ENCODE data around the gene TSHZ2.

Gene TSHZ2

GRCh38 chr20:53027089-53027488, 54.9 kb downstream of the TSHZ2 start:
- TF ChIP-seq CTCF (IDR thresholded peaks at IDR 0.05; ENCODE audit: low read depth, low read length) (no peak), EZH2phosphoT487 (IDR thresholded peaks at IDR 0.05; ENCODE audit: low read depth) (no peak)
- Histone ChIP-seq H3K36me3 (replicated peaks; ENCODE audit: low read depth, low read length) (no peaks in the 10 kb centered on the region), H3K27me3 (ENCODE audit: low read depth, low read length) (no peaks in the 10 kb centered on the region)

GRCh38 chr20:53028337-53029007, 56.3 kb downstream of the TSHZ2 start:
- Histone ChIP-seq H3K9me3 (ENCODE audit: insufficient read depth, low read length) (no peaks in the 10 kb centered on the region), H3K4me1 (ENCODE audit: low read length) (no peaks in the 10 kb centered on the region), H3K27ac (ENCODE audit: low read length) (no peak overlapping the region), H3K79me2 (ENCODE audit: low read length) (no peaks in the 10 kb centered on the region), H3K9ac (ENCODE audit: low read length) (no peak overlapping the region), H3K36me3 (replicated peaks; ENCODE audit: low read depth, low read length) (no peaks in the 10 kb centered on the region), H3K4me2 (ENCODE audit: low read length) (no peak overlapping the region), H3K27me3 (ENCODE audit: low read depth, low read length) (no peaks in the 10 kb centered on the region), H2AFZ (ENCODE audit: low read depth, low read length) (no peak overlapping the region), H3K4me3 (ENCODE audit: low read length) (no peak overlapping the region), H4K20me1 (ENCODE audit: insufficient read depth, low read length) (no peaks in the 10 kb centered on the region)
- no peak for TF ChIP-seq CTCF (IDR thresholded peaks at IDR 0.05; ENCODE audit: low read depth, low read length)

More at GRCh38 chr20:53027089-53027488, 54.9 kb downstream of the TSHZ2 start:
- Histone ChIP-seq H3K9ac (ENCODE audit: low read length) (no peak overlapping the region), H3K4me3 (ENCODE audit: low read length) (no peak overlapping the region), H3K4me2 (ENCODE audit: low read length) (no peak overlapping the region), H4K20me1 (ENCODE audit: insufficient read depth, low read length) (no peaks in the 10 kb centered on the region), H2AFZ (ENCODE audit: low read depth, low read length) (no peak overlapping the region), H3K9me3 (ENCODE audit: insufficient read depth, low read length) (no peaks in the 10 kb centered on the region), H3K4me1 (ENCODE audit: low read length) (peaks cover 3% of the 10 kb centered on the region), H3K79me2 (ENCODE audit: low read length) (no peaks in the 10 kb centered on the region), H3K27ac (ENCODE audit: low read length) (no peak overlapping the region)

GRCh38 chr20:53030061-53030460, 57.9 kb downstream of the TSHZ2 start:
- Histone ChIP-seq H3K4me2 (ENCODE audit: low read length) (no peak overlapping the region), H3K79me2 (ENCODE audit: low read length) (no peaks in the 10 kb centered on the region)

GRCh38 chr20:53032046-53032445, 59.9 kb downstream of the TSHZ2 start:
- Histone ChIP-seq H3K27ac (ENCODE audit: low read length) (no peak overlapping the region), H3K36me3 (replicated peaks; ENCODE audit: low read depth, low read length) (no peaks in the 10 kb centered on the region), H3K4me1 (ENCODE audit: low read length) (peaks cover 9% of the 10 kb centered on the region), H3K9me3 (ENCODE audit: insufficient read depth, low read length) (no peaks in the 10 kb centered on the region), H3K79me2 (ENCODE audit: low read length) (no peaks in the 10 kb centered on the region), H3K9ac (ENCODE audit: low read length) (no peak overlapping the region), H3K4me2 (ENCODE audit: low read length) (no peak overlapping the region), H4K20me1 (ENCODE audit: insufficient read depth, low read length) (no peaks in the 10 kb centered on the region), H3K27me3 (ENCODE audit: low read depth, low read length) (no peaks in the 10 kb centered on the region), H3K4me3 (ENCODE audit: low read length) (no peak overlapping the region), H2AFZ (ENCODE audit: low read depth, low read length) (no peak overlapping the region)
- no peak for TF ChIP-seq EZH2phosphoT487 (IDR thresholded peaks at IDR 0.05; ENCODE audit: low read depth)
- TF ChIP-seq CTCF (IDR thresholded peaks at IDR 0.05; ENCODE audit: low read depth, low read length): no peak

More at GRCh38 chr20:53030061-53030460, 57.9 kb downstream of the TSHZ2 start:
- Histone ChIP-seq H3K36me3 (replicated peaks; ENCODE audit: low read depth, low read length) (no peaks in the 10 kb centered on the region), H3K9ac (ENCODE audit: low read length) (no peak overlapping the region), H2AFZ (ENCODE audit: low read depth, low read length) (no peak overlapping the region), H3K4me1 (ENCODE audit: low read length) (peaks cover 7% of the 10 kb centered on the region), H4K20me1 (ENCODE audit: insufficient read depth, low read length) (no peaks in the 10 kb centered on the region), H3K9me3 (ENCODE audit: insufficient read depth, low read length) (no peaks in the 10 kb centered on the region), H3K27ac (ENCODE audit: low read length) (no peak overlapping the region), H3K4me3 (ENCODE audit: low read length) (no peak overlapping the region), H3K27me3 (ENCODE audit: low read depth, low read length) (no peaks in the 10 kb centered on the region)
- TF ChIP-seq CTCF (IDR thresholded peaks at IDR 0.05; ENCODE audit: low read depth, low read length) (peak; percentile 41), EZH2phosphoT487 (IDR thresholded peaks at IDR 0.05; ENCODE audit: low read depth) (no peak)
